Measurements from ENCODE around the gene HACE1.

DNA sequence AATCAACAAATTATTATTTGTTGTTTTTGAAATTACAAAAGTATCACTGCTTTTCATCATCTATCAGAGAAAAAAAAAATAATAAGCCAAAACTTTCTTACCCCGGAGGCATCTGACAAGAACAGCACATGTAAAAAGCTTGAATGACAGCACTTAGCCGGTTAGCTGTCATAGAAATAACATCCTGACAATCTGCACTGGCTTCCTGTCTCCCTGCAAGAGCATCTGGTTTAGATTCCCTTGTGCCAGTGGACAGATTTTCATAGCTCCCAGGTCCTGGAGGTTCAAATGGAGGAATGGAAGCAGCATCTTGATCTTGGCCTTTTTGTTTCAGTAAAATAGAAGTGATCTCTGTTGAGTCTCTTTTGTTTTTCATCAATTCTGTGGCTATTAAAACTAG is 74.8 kb downstream of the HACE1 start:
- no peak for TF ChIP-seq GLIS3 (CRISPR knock-in tag; IDR thresholded peaks at IDR 0.05)
- TF ChIP-seq ZFP30 (CRISPR knock-in tag; IDR thresholded peaks at IDR 0.05): no peak
- TF ChIP-seq, protein P1, sequence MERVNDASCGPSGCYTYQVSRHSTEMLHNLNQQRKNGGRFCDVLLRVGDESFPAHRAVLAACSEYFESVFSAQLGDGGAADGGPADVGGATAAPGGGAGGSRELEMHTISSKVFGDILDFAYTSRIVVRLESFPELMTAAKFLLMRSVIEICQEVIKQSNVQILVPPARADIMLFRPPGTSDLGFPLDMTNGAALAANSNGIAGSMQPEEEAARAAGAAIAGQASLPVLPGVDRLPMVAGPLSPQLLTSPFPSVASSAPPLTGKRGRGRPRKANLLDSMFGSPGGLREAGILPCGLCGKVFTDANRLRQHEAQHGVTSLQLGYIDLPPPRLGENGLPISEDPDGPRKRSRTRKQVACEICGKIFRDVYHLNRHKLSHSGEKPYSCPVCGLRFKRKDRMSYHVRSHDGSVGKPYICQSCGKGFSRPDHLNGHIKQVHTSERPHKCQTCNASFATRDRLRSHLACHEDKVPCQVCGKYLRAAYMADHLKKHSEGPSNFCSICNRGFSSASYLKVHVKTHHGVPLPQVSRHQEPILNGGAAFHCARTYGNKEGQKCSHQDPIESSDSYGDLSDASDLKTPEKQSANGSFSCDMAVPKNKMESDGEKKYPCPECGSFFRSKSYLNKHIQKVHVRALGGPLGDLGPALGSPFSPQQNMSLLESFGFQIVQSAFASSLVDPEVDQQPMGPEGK (CRISPR knock-in tag; IDR thresholded peaks at IDR 0.05; ENCODE audit: borderline replicate concordance): no peak
- TF ChIP-seq, protein P2, sequence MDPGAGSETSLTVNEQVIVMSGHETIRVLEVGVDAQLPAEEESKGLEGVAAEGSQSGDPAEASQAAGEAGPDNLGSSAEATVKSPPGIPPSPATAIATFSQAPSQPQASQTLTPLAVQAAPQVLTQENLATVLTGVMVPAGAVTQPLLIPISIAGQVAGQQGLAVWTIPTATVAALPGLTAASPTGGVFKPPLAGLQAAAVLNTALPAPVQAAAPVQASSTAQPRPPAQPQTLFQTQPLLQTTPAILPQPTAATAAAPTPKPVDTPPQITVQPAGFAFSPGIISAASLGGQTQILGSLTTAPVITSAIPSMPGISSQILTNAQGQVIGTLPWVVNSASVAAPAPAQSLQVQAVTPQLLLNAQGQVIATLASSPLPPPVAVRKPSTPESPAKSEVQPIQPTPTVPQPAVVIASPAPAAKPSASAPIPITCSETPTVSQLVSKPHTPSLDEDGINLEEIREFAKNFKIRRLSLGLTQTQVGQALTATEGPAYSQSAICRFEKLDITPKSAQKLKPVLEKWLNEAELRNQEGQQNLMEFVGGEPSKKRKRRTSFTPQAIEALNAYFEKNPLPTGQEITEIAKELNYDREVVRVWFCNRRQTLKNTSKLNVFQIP (CRISPR knock-in tag; IDR thresholded peaks at IDR 0.05; ENCODE audit: borderline replicate concordance, low read depth): no peak
- TF ChIP-seq, protein P3, sequence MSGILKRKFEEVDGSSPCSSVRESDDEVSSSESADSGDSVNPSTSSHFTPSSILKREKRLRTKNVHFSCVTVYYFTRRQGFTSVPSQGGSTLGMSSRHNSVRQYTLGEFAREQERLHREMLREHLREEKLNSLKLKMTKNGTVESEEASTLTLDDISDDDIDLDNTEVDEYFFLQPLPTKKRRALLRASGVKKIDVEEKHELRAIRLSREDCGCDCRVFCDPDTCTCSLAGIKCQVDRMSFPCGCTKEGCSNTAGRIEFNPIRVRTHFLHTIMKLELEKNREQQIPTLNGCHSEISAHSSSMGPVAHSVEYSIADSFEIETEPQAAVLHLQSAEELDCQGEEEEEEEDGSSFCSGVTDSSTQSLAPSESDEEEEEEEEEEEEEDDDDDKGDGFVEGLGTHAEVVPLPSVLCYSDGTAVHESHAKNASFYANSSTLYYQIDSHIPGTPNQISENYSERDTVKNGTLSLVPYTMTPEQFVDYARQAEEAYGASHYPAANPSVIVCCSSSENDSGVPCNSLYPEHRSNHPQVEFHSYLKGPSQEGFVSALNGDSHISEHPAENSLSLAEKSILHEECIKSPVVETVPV (CRISPR knock-in tag; IDR thresholded peaks at IDR 0.05): no peak
- TF ChIP-seq TCF4 (CRISPR knock-in tag; IDR thresholded peaks at IDR 0.05; ENCODE audit: borderline replicate concordance): peak; percentile 82
- TF ChIP-seq OSR1 (CRISPR knock-in tag; IDR thresholded peaks at IDR 0.05): no peak
- no peak for TF ChIP-seq SNAI2 (CRISPR knock-in tag; IDR thresholded peaks at IDR 0.05)
- no peak for TF ChIP-seq ZNF70 (CRISPR knock-in tag; IDR thresholded peaks at IDR 0.05)
- TF ChIP-seq ISL1 (CRISPR knock-in tag; IDR thresholded peaks at IDR 0.05): peak; percentile 55; the same call in 1 of the 2 replicates
- TF ChIP-seq ZNF8 (CRISPR knock-in tag; IDR thresholded peaks at IDR 0.05): no peak

All from SK-N-SH treated with all-trans-retinoic acid at 6 μM for 48 hours (cell line).